GM12865 (cell line): Measurements from ENCODE around the gene TMEM132C.

Experiments used
- DNase-seq: peaks from one replicate; pipeline ENCODE4 v3.0.0; 2010; ENCODE audit warnings: low read depth
- H3K4me3 ChIP-seq: 2 replicates; pipeline ENCODE4 v1.5.1; 2011; ENCODE audit warnings: mild to moderate bottlenecking, low read depth, low read length, control low read depth
- CTCF ChIP-seq: IDR thresholded peaks from 2 replicates; pipeline ENCODE4 v1.5.1; 2011; ENCODE audit warnings: low read length, control low read depth, low read depth, inconsistent platforms; ENCODE audit not compliant: insufficient read depth; ENCODE audit errors: missing control alignments

Gene TMEM132C

GRCh38 chr12:128518644-128519043 is 251.7 kb downstream of the TMEM132C start:
- no peak for DNase-seq
- no peak overlapping the region for H3K4me3 ChIP-seq
- no peak for TF ChIP-seq CTCF

GRCh38 chr12:128519426-128519825 is 252.5 kb downstream of the TMEM132C start:
- no peak overlapping the region for H3K4me3 ChIP-seq
- no peak for DNase-seq
- no peak for TF ChIP-seq CTCF

- DNase-seq, result no peak
- H3K4me3 ChIP-seq, result no peak overlapping the region
- TF ChIP-seq CTCF, result no peak
Measured at GRCh38 chr12:128521981-128522380, 255.0 kb downstream of the TMEM132C start.

GRCh38 chr12:128524439-128524838 is 257.5 kb downstream of the TMEM132C start:
- TF ChIP-seq CTCF, result no peak
- DNase-seq, result no peak
- H3K4me3 ChIP-seq, result no peak overlapping the region

- peak; percentile 33 for DNase-seq
- H3K4me3 ChIP-seq, result no peak overlapping the region
- TF ChIP-seq CTCF, result no peak
Measured at GRCh38 chr12:128531170-128531569, 264.2 kb downstream of the TMEM132C start.

GRCh38 chr12:128534906-128535305 is 267.9 kb downstream of the TMEM132C start:
- DNase-seq, result peak; percentile 72
- H3K4me3 ChIP-seq, result no peak overlapping the region
- TF ChIP-seq CTCF, result no peak

GRCh38 chr12:128536810-128537209 is 269.8 kb downstream of the TMEM132C start:
- TF ChIP-seq CTCF, result no peak
- DNase-seq, result no peak
- H3K4me3 ChIP-seq, result no peak overlapping the region
